Kidney (tissue), 14 donors: Measurements from ENCODE around the gene TOE1. TPM values are rescaled to one million over a fixed set of nuclear protein-coding genes. Genes with fewer than 3 reads are reported as not detected.

ENCODE experiments used
- DNase-seq, 5 donors: peaks; one replicate each; pipeline ENCODE4 v3.0.0-alpha.2; 2013 to 2020
- FAIRE-seq: peaks from 2 replicates; lab custom pipeline; 2012; peaks lifted over from hg19 to GRCh38; lab: Jason Lieb, UNC
- H3K27ac ChIP-seq, 2 donors: one replicate each; pipeline ENCODE4 v1.7.0; 2013; ENCODE audit warnings: low read depth in 2 of 2, low read length in 2 of 2, inconsistent platforms in 1 of 2
- H3K27me3 ChIP-seq: one replicate; pipeline ENCODE4 v1.7.1; 2013; ENCODE audit warnings: low read length, inconsistent platforms; ENCODE audit not compliant: control insufficient read depth, insufficient read depth
- H3K36me3 ChIP-seq, 3 donors: one replicate each; pipeline versions ENCODE4 v1.7.0 to v1.7.1; 2013; ENCODE audit warnings: low read length in 3 of 3, control low read depth in 1 of 3, inconsistent platforms in 1 of 3; ENCODE audit not compliant: insufficient read depth in 3 of 3, control insufficient read depth in 2 of 3
- H3K4me1 ChIP-seq, 3 donors: one replicate each; pipeline versions ENCODE4 v1.7.0 to v1.7.1; 2013; ENCODE audit warnings: low read length in 3 of 3, inconsistent platforms in 1 of 3, low read depth in 1 of 3; ENCODE audit not compliant: control insufficient read depth in 2 of 3, insufficient read depth in 2 of 3
- H3K4me3 ChIP-seq, 3 donors: one replicate each; pipeline versions ENCODE4 v1.7.0 to v1.8.1; 2013; ENCODE audit warnings: low read length in 3 of 3, control low read depth in 1 of 3, inconsistent platforms in 1 of 3
- H3K9ac ChIP-seq, 3 donors: one replicate each; pipeline versions ENCODE4 v1.7.0 to v1.7.1; 2013; ENCODE audit warnings: low read length in 3 of 3, control low read depth in 1 of 3, inconsistent platforms in 1 of 3
- H3K9me3 ChIP-seq, 3 donors: one replicate each; pipeline versions ENCODE4 v1.7.0 to v1.7.1; 2013; ENCODE audit warnings: low read length in 3 of 3, control low read depth in 1 of 3, inconsistent platforms in 1 of 3; ENCODE audit not compliant: control insufficient read depth in 2 of 3, insufficient read depth in 1 of 3
- CTCF ChIP-seq: IDR thresholded peaks from 3 replicates; pipeline ENCODE4 v1.5.1; 2012; ENCODE audit warnings: mild to moderate bottlenecking, moderate library complexity, borderline replicate concordance; ENCODE audit not compliant: insufficient read depth; ENCODE audit errors: extremely low read depth
- intact Hi-C: fragments of 100-400 bp; cut with DNase I; formaldehyde crosslinking; loops from one replicate; pipeline ENCODE4 v1.11.1; 2022
- polyA plus RNA-seq: library from polyadenylated mRNA; stranded (reverse); fragments of 350-450 nt; fragmentation: Illumina TruSeq; extraction: RNeasy Lipid Tissue Mini Kit (QIAGEN cat#74804); gene quantifications from one replicate; pipeline ENCODE4 v1.2.3, GENCODE V29; 2014; ENCODE audit warnings: low read depth, low replicate concordance; ENCODE audit not compliant: insufficient read depth
- total RNA-seq: library from RNA; stranded (reverse); fragmentation: NEBNext Ultra II Directional; extraction: Animal tissue kit (Norgen Biotek cat#: 25700); gene quantifications from one replicate; pipeline ENCODE4 v1.2.1, GENCODE V29; 2021
- donor health status: control.
- donor health status: control.
- donor health status: control.
- donor health status: control.
- donor health status: control.
- donor health status: DM: yes; HTN: yes; CAD: no.
- donor health status: Normal renal cell carcinoma (clear cell type).

Gene TOE1
- total and polyA plus RNA-seq, 2 donors from 2014 or later = 7.3 to 10.4 TPM

- peaks cover 0 to 10% (median 0%) of the 10 kb centered on the region in 3 donors for H3K4me1 ChIP-seq
- H3K27me3 ChIP-seq = no peaks in the 10 kb centered on the region
- DNase-seq (no peak), FAIRE-seq (no peak)
- no peak overlapping the region for H3K9ac ChIP-seq
- no peak overlapping the region for H3K4me3 ChIP-seq
- intact Hi-C loops = no loop called here
- no peak overlapping the region for H3K27ac ChIP-seq
- no peaks in the 10 kb centered on the region for H3K9me3 ChIP-seq
- TF ChIP-seq CTCF = no peak
- no peaks in the 10 kb centered on the region for H3K36me3 ChIP-seq
Measured at GRCh38 chr1:45300669-45300997, 39.3 kb upstream of the TOE1 start.

DNA sequence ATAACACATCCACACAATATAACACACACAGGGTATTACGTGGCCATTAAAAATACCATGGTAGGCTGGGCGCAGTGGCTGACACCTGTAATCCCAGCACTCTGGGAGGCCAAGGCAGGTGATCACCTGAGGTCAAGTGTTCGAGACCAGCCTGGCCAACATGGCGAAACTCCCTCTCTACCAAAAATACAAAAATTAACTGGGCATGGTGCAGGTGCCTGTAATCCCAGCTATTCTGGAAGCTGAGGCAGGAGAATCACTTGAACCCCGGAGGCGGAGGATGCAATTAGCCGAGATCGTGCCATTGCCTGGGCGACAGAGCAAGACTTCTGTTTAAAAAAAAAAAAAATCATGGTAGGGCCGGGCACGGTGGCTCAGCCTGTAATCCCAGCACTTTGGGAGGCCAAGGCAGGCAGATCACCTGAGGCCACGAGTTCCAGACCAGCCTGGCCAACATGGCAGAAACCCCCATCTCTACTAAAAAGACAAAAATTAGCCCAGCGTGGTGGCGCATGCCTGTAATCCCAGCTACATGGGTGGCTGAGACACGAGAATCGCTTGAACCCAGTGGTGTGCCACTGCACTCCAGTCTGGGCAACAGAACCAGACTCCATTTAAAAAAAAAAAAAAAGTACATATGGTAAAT, 37.3 kb upstream of the TOE1 start:
- no peaks in the 10 kb centered on the region for H3K9me3 ChIP-seq
- peak overlapping the region; percentile 68 to 77 (median 73) for H3K4me3 ChIP-seq
- intact Hi-C loops = no loop called here

DNA sequence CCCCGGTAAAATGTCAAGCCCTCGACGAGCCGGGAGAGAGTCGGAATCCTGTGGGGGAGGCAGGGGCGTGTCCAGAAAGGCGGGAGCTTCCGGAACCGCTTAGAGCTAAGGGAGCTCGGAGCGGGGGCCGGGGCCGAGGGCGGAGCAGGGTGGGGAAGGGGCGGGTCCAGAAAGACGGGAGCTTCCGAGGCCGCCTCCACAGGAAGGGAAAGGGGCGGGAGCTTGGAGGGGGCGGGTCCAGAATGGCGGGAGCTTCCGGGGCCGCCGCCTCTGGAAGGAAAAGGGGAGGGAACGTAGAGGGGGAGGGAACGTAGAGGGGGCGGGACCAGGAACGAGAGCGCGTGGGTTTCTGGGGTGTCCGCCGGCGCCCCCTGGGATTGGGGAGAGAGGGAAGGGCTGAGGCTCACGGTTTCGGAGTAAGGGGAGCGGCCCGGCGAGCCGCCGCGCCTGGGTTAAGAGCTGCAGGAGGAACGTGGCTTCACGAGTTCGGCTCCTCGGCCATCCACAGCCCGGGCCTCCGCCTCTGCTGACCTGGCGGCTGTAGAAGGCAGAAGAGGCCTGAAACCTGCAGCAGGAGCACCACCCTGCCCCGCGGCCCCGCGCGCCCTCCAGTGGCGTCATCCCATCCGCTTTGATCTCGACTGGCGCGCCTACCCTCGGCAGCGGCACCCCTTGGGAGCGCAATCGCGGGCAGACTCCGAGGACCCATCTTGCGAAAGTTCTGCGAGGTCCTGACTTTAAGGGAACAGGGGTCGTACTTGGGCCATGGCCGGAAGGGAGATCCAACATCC, 36.3 kb upstream of the TOE1 start:
- no peaks in the 10 kb centered on the region for H3K9me3 ChIP-seq
- H3K36me3 ChIP-seq = no peaks in the 10 kb centered on the region
- TF ChIP-seq CTCF = peak; percentile 53
- no peaks in the 10 kb centered on the region for H3K27me3 ChIP-seq
- peaks cover 0 to 10% (median 0%) of the 10 kb centered on the region in 3 donors for H3K4me1 ChIP-seq
- DNase-seq (peak; percentile 98 to 100 (median 99)), FAIRE-seq (no peak)
- intact Hi-C loops = no loop called here
- H3K9ac ChIP-seq = peak overlapping the region; percentile 62 to 92 (median 90)
- H3K27ac ChIP-seq = peak overlapping the region; percentile 92 to 93
- H3K4me3 ChIP-seq = peak overlapping the region; percentile 68 to 84 (median 81)

More for the DNA sequence above, 37.3 kb upstream of the TOE1 start:
- Histone ChIP-seq H3K27ac (no peak overlapping the region), H3K9ac (peak overlapping the region; percentile 44 to 81 (median 65)), H3K4me1 (peaks cover 0 to 10% (median 0%) of the 10 kb centered on the region in 3 donors), H3K27me3 (no peaks in the 10 kb centered on the region), H3K36me3 (no peaks in the 10 kb centered on the region)
- peak in 1 of 5 donors; percentile 56 for DNase-seq
- no peak for FAIRE-seq
- no peak for TF ChIP-seq CTCF
